Spleen (tissue), 7 donors: Measurements from ENCODE around the gene DPH2.

Source experiments
- CTCF ChIP-seq, 11 experiments: fragments of 200-600 bp in 7 of 11; fragments of 450-650 bp in 4 of 11; sonication (generic) in 4 of 11; IDR thresholded peaks in 8 of 11; conservative IDR thresholded peaks in 3 of 11; 1 replicate in 7 of 11; 2 replicates in 4 of 11; pipeline versions ENCODE4 v1.4.0 to v1.8.0; 2016 to 2021; ENCODE audit warnings: antibody characterized with exemption in 11 of 11, inconsistent platforms in 4 of 11, mild to moderate bottlenecking in 1 of 11
- POLR2AphosphoS5 ChIP-seq, 3 donors: sonication (generic); formaldehyde crosslinking; IDR thresholded peaks; one replicate each; pipeline ENCODE4 v1.5.1; 2017; ENCODE audit warnings: antibody characterized with exemption in 3 of 3
- donor health status: DM: no; HTN: no; CAD: no; lungs with moderate emphysema.
- donor health status: DM: no; HTN: no; CAD: no.
- donor health status: DM: no; HTN: no; CAD: no.

GRCh38 chr1:43973981-43974442 lies 4.2 kb downstream of the DPH2 start:
- TF ChIP-seq CTCF (IDR thresholded peaks at IDR 0.05 in 8 of 11, conservative IDR thresholded peaks at IDR 0.05 in 3 of 11) (no peak), POLR2AphosphoS5 (IDR thresholded peaks at IDR 0.05) (no peak)
